ENCODE data around the gene CST11. TPM values are rescaled to one million over a fixed set of nuclear protein-coding genes. Genes with fewer than 3 reads are reported as not detected.
"Not testable (repeated sequence)": the region's sequence is repeated elsewhere in the genome, so short reads cannot be mapped to it uniquely, and the experiment has no call there.

Gene CST11
- total RNA-seq, 3 donors from 2014 or later, result not detected

DNA sequence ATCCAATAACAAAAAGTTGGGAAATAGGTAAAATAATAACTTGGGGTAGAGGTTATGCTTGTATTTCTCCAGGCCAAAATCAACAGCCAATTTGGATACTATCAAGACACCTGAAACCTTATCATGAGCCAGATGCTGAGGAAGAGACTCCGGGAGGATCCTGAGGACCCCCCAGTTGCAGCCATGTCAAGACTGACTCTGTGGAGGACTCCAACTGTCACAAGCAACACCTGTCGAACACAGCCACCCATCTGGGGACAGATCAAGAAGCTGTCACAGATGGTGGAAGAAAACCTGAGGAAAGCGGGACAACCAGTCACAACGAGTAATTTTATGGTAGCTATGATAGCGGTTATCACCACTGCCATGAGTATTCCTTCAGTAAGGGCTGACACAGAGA, 19.6 kb upstream of the CST11 start:
- not testable (repeated sequence) for H3K27me3 Mint-ChIP-seq (ENCODE audit: low read depth); H3K4me1 Mint-ChIP-seq (ENCODE audit: low read depth); H3K9me3 Mint-ChIP-seq; DNase-seq; ATAC-seq; H3K4me3 Mint-ChIP-seq; H3K36me3 Mint-ChIP-seq (ENCODE audit: insufficient read depth)

DNA sequence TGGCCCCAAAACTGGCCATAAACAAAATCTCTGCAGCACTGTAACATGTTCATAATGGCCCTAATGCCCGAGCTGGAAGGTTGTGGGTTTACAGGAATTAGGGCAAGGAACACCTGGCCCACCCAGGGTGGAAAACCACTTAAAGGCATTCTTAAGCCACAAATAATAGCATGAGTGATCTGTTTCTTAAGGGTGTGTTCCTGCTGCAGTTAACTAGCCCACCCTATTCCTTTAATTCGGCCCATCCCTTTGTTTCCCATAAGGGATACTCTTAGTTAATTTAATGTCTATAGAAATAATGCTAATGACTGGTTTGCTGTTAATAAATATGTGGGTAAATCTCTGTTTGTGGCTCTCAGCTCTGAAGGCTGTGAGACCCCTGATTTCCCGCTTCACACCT, 14.3 kb upstream of the CST11 start:
- ATAC-seq, H3K4me3 Mint-ChIP-seq: not testable (repeated sequence)
- H3K9me3 Mint-ChIP-seq, result peaks cover 15% of the 10 kb centered on the region

DNA sequence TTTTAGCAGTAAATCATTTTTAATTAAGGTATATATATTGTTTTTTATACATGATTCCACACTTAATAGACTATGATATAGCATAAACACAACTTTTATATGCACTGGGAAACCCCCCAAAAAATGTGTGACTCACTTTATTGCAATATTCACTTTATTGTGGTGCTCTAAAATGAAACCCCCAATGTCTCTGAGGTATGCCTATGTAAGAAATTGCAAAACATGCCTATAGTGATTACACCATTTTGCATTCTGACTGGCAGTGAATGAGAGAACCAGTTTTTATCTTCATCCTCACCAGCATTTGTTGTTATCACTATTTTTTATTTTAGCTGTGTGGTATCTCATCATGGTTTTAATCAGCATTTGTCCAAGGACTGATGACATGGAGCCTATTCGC, 8.5 kb upstream of the CST11 start:
- DNase-seq (no peak), ATAC-seq (no peak)
- peaks cover 3% of the 10 kb centered on the region for H3K9me3 Mint-ChIP-seq
- H3K27me3 Mint-ChIP-seq (ENCODE audit: low read depth), result peaks cover 11% of the 10 kb centered on the region
- no peak overlapping the region for H3K4me3 Mint-ChIP-seq
- peaks cover 18% of the 10 kb centered on the region for H3K4me1 Mint-ChIP-seq (ENCODE audit: low read depth)
- H3K36me3 Mint-ChIP-seq (ENCODE audit: insufficient read depth), result no peaks in the 10 kb centered on the region

More for the DNA sequence above, 14.3 kb upstream of the CST11 start:
- DNase-seq; H3K36me3 Mint-ChIP-seq (ENCODE audit: insufficient read depth); H3K4me1 Mint-ChIP-seq (ENCODE audit: low read depth): not testable (repeated sequence)
- H3K27me3 Mint-ChIP-seq (ENCODE audit: low read depth), result peaks cover 14% of the 10 kb centered on the region

DNA sequence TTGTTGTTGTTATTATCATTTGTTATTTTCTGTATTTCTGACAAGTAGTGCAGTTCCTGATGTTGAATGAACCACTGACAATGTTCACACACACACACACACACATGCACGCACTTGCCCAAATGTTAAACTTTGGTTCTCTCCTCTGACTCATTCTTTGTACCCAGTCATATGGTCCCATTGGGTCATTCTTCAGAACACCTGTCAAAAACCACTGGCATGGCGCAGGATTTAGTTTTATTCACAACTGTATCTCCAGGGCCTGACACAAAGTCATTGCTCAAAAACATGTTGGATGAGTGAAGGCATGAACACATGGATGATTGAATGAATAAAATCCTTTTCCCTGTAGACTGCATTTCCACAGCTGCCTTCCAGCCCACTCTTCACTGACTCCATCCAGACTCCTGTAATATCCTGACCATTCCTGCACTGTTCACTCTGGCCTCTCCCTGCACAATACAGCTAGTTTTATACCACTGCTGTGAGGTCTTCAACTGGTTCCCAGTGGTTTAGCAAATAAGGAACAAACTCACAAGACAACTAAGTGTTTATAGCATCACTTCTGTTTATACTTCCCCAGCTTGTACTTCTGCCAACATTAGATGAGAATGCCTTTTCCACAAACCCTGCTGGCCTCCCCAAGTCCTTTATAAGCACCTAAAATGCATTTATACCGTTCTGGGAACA, 6.9 kb upstream of the CST11 start:
- ATAC-seq (no peak), DNase-seq (no peak)
- Mint-ChIP-seq H3K4me3 (no peak overlapping the region), H3K9me3 (no peaks in the 10 kb centered on the region), H3K27me3 (ENCODE audit: low read depth) (peaks cover 4% of the 10 kb centered on the region), H3K36me3 (ENCODE audit: insufficient read depth) (no peaks in the 10 kb centered on the region), H3K4me1 (ENCODE audit: low read depth) (peaks cover 27% of the 10 kb centered on the region)

DNA sequence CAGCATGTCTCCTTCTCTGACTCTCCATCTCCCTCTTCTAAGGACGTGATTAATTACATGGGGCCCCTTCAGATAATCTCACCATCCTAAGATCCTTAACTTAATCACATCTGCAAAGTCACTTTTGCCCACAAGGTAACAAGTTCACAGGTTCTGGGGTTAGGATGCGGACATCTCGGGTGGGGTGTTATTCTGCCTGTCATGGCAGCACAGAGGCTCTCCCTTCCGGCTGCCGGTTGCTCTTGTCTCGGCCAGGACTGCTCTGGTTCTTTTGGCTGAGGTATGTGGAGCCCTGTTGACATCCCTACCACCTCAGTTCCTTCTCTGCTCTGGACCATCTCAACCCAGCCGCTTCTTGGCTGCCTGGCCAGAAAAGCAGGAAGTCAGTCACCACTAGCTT, 4.2 kb upstream of the CST11 start:
- Mint-ChIP-seq H3K36me3 (ENCODE audit: insufficient read depth) (no peaks in the 10 kb centered on the region), H3K9me3 (no peaks in the 10 kb centered on the region), H3K4me1 (ENCODE audit: low read depth) (peaks cover 27% of the 10 kb centered on the region), H3K4me3 (no peak overlapping the region), H3K27me3 (ENCODE audit: low read depth) (no peaks in the 10 kb centered on the region)
- ATAC-seq, result no peak
- no peak for DNase-seq

DNA sequence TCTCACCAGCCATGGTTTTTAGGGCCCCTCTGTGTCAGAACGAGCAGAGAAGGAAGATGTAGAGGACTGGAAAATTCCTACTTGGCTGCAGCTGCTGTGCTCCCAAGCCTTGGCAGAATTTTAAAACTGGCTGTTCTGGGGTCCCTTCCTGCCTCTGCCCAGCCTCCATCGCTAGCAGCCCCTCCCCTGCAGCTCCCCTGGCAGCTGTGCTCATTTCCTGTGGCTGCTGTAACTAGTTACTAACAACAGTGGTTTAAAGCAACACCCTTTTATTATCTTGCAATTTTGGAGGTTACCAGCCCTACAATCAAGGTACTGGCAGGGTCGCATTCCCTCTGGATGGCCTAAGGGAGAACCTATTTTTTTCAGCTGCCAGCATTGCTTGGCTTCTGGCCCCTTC, 3.7 kb upstream of the CST11 start:
- Mint-ChIP-seq H3K4me1 (ENCODE audit: low read depth) (peaks cover 27% of the 10 kb centered on the region), H3K27me3 (ENCODE audit: low read depth) (no peaks in the 10 kb centered on the region), H3K4me3 (no peak overlapping the region), H3K9me3 (no peaks in the 10 kb centered on the region), H3K36me3 (ENCODE audit: insufficient read depth) (no peaks in the 10 kb centered on the region)
- no peak for DNase-seq
- ATAC-seq, result no peak

DNA sequence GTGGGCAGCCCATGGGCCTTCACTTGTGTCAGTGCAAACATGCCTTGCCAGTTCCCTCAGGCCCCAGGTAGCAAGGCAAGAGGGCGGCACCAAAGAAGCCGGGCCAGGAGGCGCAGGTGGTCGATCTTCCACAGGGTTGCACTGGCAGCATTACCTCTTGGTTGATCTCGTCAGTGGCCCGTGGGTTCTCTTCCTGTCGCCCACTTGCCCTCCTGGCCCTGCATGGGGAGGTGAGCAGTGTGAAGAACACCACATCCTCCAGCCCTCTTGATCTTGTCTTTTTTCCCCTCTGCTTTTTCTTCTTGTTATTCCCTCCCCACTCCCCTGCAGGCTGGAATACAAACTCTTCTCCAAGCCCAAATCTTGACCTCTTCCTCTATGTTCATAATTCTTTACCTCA, 3.0 kb upstream of the CST11 start:
- Mint-ChIP-seq H3K4me3 (no peak overlapping the region), H3K27me3 (ENCODE audit: low read depth) (no peaks in the 10 kb centered on the region), H3K4me1 (ENCODE audit: low read depth) (peaks cover 24% of the 10 kb centered on the region), H3K9me3 (no peaks in the 10 kb centered on the region), H3K36me3 (ENCODE audit: insufficient read depth) (no peaks in the 10 kb centered on the region)
- DNase-seq (no peak), ATAC-seq (no peak)

DNA sequence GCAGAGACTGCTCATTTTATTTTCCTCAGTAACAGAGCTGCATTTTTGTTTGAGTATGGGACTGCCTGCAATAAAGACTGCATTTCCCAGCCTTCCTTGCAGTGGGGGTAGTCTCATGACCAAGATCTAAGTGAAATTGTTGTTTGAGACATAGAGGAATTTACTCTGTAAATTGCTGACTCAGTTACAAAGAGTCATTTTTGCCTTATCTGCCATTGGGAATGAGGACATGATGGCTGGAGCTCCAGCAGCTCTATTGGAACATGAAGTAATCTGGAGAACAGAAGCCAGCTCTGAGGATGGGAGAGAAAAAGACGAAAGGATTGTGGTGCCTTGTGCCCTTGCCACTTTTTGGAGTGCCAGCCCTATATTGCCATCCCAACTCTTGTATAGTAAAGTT, 2.1 kb upstream of the CST11 start:
- H3K4me1 Mint-ChIP-seq (ENCODE audit: low read depth), result peaks cover 26% of the 10 kb centered on the region
- no peak overlapping the region for H3K4me3 Mint-ChIP-seq
- no peaks in the 10 kb centered on the region for H3K9me3 Mint-ChIP-seq
- no peak for ATAC-seq
- no peak for DNase-seq
- H3K27me3 Mint-ChIP-seq (ENCODE audit: low read depth), result no peaks in the 10 kb centered on the region
- H3K36me3 Mint-ChIP-seq (ENCODE audit: insufficient read depth), result no peaks in the 10 kb centered on the region

DNA sequence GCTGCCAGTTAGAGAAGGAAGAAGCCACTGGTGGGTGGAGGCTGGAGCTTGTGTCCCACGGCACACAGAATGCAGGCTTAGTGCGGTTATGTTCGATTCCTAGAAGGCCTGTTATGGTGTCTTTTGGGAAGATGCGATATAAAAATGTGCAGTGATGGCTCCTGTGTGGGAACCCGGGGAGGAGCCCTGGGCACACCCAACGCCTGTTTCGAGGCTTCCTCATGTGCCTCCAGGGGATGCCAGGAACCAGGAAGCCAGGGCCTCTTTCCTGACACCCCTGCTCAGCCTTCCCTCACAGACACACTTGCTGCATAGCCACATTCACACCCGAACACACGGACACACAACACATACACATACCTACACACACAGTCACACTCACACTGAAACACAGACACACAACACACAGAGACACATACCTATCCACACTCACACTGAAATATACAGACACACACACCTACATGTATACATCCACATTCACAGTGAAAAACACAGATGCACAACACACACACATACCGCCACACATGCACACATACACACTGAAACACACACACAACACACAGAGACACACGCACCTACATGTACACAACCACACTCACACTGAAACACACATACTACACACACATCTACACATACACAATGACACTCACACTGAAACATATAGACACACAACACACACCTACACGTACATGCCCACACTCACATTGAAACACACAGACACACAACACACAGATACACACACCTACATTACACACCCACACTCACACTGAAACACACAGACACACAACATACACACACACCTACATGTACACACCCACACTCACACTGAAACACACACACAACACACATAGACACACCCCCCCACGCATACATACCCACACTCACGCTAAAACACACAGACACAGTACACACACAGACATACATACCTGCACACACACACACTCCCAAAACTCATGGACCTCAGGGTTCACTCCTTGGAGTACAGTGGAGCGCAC, 1.2 kb upstream of the CST11 start:
- no peak for ATAC-seq
- H3K4me3 Mint-ChIP-seq, result no peak overlapping the region
- no peaks in the 10 kb centered on the region for H3K36me3 Mint-ChIP-seq (ENCODE audit: insufficient read depth)
- no peak for DNase-seq
- H3K27me3 Mint-ChIP-seq (ENCODE audit: low read depth), result no peaks in the 10 kb centered on the region
- H3K9me3 Mint-ChIP-seq, result no peaks in the 10 kb centered on the region
- H3K4me1 Mint-ChIP-seq (ENCODE audit: low read depth), result peaks cover 28% of the 10 kb centered on the region

DNA sequence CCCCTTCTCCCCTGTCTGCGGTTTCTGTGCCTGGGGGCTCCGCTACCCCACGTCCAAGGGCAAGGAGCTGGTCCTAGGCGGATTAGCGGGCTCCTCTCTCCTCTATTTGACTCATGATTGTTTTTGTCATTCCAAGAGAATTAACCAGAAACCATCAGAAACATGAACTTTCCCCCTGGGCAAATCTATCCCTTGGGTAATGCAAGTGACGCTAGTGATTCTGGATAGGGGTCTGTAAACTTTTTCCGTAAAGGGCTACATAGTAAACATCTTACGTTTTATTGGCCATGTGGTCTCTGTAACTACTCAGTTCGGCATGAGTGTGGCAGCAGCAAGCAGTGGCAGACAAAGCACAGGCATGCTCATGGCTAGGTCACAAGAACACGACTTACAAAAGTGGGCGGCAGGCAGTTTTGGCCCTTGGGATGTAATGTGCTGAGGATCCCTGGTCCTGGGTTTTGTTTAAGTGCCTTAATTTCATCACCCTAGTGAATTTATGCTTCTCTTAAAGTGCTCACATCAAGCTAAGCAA, 654 bp downstream of the CST11 start:
- DNase-seq (no peak), ATAC-seq (no peak)
- no peak overlapping the region for H3K4me3 Mint-ChIP-seq
- no peaks in the 10 kb centered on the region for H3K9me3 Mint-ChIP-seq
- no peaks in the 10 kb centered on the region for H3K27me3 Mint-ChIP-seq (ENCODE audit: low read depth)
- H3K4me1 Mint-ChIP-seq (ENCODE audit: low read depth), result peaks cover 22% of the 10 kb centered on the region
- H3K36me3 Mint-ChIP-seq (ENCODE audit: insufficient read depth), result no peaks in the 10 kb centered on the region

DNA sequence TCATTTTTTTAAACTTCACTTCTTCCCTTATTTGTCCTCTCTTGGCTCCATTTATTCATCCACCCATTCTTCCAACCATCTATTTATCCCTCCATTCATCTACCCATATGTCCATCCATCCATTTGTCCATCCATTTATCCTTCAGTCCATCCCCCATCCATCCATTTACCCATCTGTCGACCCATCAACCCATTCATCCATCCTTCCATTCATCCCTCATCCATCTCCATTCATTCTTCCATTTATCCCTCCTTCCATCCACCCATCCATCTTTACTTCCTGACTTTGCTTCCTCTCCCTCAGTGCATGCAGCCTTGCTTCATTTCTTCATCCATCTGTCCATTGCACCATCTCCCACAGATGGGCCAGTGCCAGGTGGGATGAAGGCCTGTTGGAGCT, 1.8 kb downstream of the CST11 start:
- ATAC-seq, result no peak
- H3K4me3 Mint-ChIP-seq, result no peak overlapping the region
- H3K4me1 Mint-ChIP-seq (ENCODE audit: low read depth), result peaks cover 11% of the 10 kb centered on the region
- no peak for DNase-seq
- H3K27me3 Mint-ChIP-seq (ENCODE audit: low read depth), result no peaks in the 10 kb centered on the region
- no peaks in the 10 kb centered on the region for H3K36me3 Mint-ChIP-seq (ENCODE audit: insufficient read depth)
- no peaks in the 10 kb centered on the region for H3K9me3 Mint-ChIP-seq

DNA sequence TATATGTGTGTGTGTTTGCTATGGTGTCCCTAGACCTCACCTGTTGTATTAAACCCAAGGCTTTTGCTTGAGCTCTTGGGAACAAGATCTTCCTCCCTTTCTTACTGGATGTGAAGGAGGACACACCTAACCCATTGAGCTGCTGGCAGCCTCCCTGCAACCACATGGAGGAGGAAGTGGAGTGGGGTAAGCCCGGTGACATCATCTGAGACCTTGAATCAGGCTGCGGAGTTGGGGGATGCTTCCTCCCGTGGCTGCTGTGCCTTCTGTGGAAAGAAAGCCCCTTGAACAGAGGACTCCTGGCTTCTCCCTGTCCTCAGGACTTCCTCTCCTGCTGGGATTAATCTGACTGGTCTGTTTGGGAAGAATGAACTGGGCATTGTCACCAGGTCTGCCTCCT, 3.3 kb downstream of the CST11 start:
- Mint-ChIP-seq H3K9me3 (no peaks in the 10 kb centered on the region), H3K4me3 (no peak overlapping the region), H3K36me3 (ENCODE audit: insufficient read depth) (no peaks in the 10 kb centered on the region), H3K4me1 (ENCODE audit: low read depth) (peaks cover 5% of the 10 kb centered on the region), H3K27me3 (ENCODE audit: low read depth) (no peaks in the 10 kb centered on the region)
- ATAC-seq (no peak), DNase-seq (no peak)

DNA sequence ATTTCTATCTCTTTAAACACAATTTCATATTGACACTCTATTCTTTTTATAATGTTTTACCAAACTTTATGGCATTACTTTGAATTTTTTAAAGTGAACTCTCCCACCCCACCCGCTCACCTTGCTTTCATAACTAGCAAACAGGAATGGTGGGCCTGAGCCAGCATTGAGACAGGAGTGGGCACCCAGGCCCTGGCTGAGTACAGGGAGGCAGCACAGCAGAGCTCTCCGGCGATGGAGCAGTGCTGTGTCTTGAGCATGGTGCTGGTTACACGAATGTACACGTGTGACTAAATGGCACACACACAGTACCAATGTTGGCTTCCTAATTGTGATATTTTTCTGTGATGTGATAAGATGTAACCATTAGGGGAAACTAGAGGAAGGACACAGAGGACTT, 4.5 kb downstream of the CST11 start:
- Mint-ChIP-seq H3K27me3 (ENCODE audit: low read depth) (no peaks in the 10 kb centered on the region), H3K36me3 (ENCODE audit: insufficient read depth) (no peaks in the 10 kb centered on the region), H3K9me3 (no peaks in the 10 kb centered on the region), H3K4me1 (ENCODE audit: low read depth) (peaks cover 5% of the 10 kb centered on the region), H3K4me3 (no peak overlapping the region)
- ATAC-seq, result no peak
- DNase-seq, result no peak

DNA sequence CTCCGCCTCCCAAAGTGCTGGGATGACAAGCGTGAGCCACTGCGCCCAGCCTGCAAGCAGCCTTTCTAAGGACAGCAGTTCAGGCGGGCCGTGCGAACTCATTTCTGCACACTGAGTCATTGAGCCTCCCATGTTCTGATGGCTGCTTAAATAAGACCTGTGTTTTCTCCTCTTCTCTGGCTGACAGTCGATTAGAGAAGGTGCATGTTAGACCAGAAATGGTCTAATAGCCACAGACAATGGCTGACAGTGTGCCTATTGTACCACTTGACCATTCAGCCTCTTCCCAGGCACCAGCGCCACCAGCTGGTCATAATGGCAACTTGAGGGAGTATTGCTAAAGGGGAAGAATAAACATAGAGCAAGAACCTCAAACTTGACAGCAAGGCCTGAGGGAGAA, 6.2 kb downstream of the CST11 start:
- H3K27me3 Mint-ChIP-seq (ENCODE audit: low read depth), result no peaks in the 10 kb centered on the region
- ATAC-seq (no peak), DNase-seq (no peak)
- no peak overlapping the region for H3K4me3 Mint-ChIP-seq
- no peaks in the 10 kb centered on the region for H3K36me3 Mint-ChIP-seq (ENCODE audit: insufficient read depth)
- no peaks in the 10 kb centered on the region for H3K9me3 Mint-ChIP-seq
- H3K4me1 Mint-ChIP-seq (ENCODE audit: low read depth), result peaks cover 5% of the 10 kb centered on the region
